Measurements from ENCODE around the gene PLPP3. TPM values are rescaled to one million over a fixed set of nuclear protein-coding genes. Genes with fewer than 3 reads are reported as not detected.
A peak's percentile ranks its signal among the peaks of the same experiment; 100 is the strongest.

Gene PLPP3
- polyA plus RNA-seq, 1 of the 3 experiments (the other 2 are of a cell fraction): 32.2 TPM

- no peak overlapping the region for H3K4me2 ChIP-seq
- H3K4me3 ChIP-seq (ENCODE audit: low read depth in 2 of 2, low read length in 1 of 2): no peak overlapping the region
- 13% methylated on average over 1 of the region's 1 CpG for WGBS (ENCODE audit: low lambda C conversion rate)
- peak; percentile 79 for TF ChIP-seq TCF12 (IDR thresholded peaks at IDR 0.05)
- no peak for TF ChIP-seq MAX (IDR thresholded peaks at IDR 0.05; ENCODE audit: low read depth)
- TF ChIP-seq USF1 (IDR thresholded peaks at IDR 0.05; ENCODE audit: borderline replicate concordance, low read depth): no peak
- no peak for TF ChIP-seq RCOR1 (IDR thresholded peaks at IDR 0.05; ENCODE audit: low read length)
- TF ChIP-seq FOSL2 (IDR thresholded peaks at IDR 0.05; ENCODE audit: borderline replicate concordance, low read depth): no peak
- TF ChIP-seq, protein P1, sequence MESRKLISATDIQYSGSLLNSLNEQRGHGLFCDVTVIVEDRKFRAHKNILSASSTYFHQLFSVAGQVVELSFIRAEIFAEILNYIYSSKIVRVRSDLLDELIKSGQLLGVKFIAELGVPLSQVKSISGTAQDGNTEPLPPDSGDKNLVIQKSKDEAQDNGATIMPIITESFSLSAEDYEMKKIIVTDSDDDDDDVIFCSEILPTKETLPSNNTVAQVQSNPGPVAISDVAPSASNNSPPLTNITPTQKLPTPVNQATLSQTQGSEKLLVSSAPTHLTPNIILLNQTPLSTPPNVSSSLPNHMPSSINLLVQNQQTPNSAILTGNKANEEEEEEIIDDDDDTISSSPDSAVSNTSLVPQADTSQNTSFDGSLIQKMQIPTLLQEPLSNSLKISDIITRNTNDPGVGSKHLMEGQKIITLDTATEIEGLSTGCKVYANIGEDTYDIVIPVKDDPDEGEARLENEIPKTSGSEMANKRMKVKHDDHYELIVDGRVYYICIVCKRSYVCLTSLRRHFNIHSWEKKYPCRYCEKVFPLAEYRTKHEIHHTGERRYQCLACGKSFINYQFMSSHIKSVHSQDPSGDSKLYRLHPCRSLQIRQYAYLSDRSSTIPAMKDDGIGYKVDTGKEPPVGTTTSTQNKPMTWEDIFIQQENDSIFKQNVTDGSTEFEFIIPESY (IDR thresholded peaks at IDR 0.05; ENCODE audit: borderline replicate concordance, low read depth): no peak
- TF ChIP-seq EP300 (IDR thresholded peaks at IDR 0.05; ENCODE audit: borderline replicate concordance in 1 of 2, low read depth in 1 of 2, low read length in 1 of 2): 0 out of 4 replicates have a peak, but pooled peaks of 1 of the 2 experiments have one; percentile 15
- H3K79me2 ChIP-seq (ENCODE audit: insufficient read depth): 0 out of 2 replicates have a peak, but pooled peaks cover 3% of the 10 kb centered on the region
- ChIA-PET CTCF (interaction anchor here (1.1 kb wide), 1 partner anchor 17 kb away, joined by 3 read pairs; no protein-coding TSS in a partner anchor), POLR2A (interaction anchor here (0.9 to 1.1 kb wide), 2 partner anchors 169 to 838 kb away, joined by 3 read pairs; no protein-coding TSS in a partner anchor)
- H3K9me2 ChIP-seq: no peaks in the 10 kb centered on the region
- DNase-seq: no peak
- H3K9ac ChIP-seq: no peak overlapping the region
- peaks cover 5 to 63% of the 10 kb centered on the region in 2 experiments for H3K36me3 ChIP-seq (replicated peaks in 1 of 2; ENCODE audit: control insufficient read depth in 1 of 2, insufficient read depth in 2 of 2, low read length in 1 of 2)
- no peaks in the 10 kb centered on the region for H3K9me3 ChIP-seq
- H3K4me1 ChIP-seq (ENCODE audit: control insufficient read depth in 1 of 2, insufficient read depth in 2 of 2, low read depth in 1 of 2, low read length in 1 of 2): peaks cover 0 to 85% of the 10 kb centered on the region in 2 experiments; a peak in 2 of 4 replicates
- no peaks in the 10 kb centered on the region for H3K27me3 ChIP-seq (ENCODE audit: insufficient read depth)
- peak overlapping the region in 1 of 2 experiments; percentile 96; a peak in 2 of 4 replicates for H3K27ac ChIP-seq (ENCODE audit: low read depth in 2 of 2, low read length in 1 of 2)
- no peak overlapping the region for H2AFZ ChIP-seq (ENCODE audit: low read depth)
- H4K20me1 ChIP-seq (ENCODE audit: insufficient read depth): peaks cover 11% of the 10 kb centered on the region; the same call in 1 of the 2 replicates
- H3F3A ChIP-seq (replicated peaks; ENCODE audit: insufficient read depth): no peaks in the 10 kb centered on the region
Measured at GRCh38 chr1:56532350-56532683, 47.0 kb downstream of the PLPP3 start.

GRCh38 chr1:56531624-56532349, 47.6 kb downstream of the PLPP3 start:
- no peak overlapping the region for H2AFZ ChIP-seq (ENCODE audit: low read depth)
- DNase-seq: peak; percentile 41
- 49% methylated on average over 6 of the region's 6 CpGs for WGBS (ENCODE audit: low lambda C conversion rate)
- no peaks in the 10 kb centered on the region for H3K9me3 ChIP-seq
- H3K36me3 ChIP-seq (replicated peaks in 1 of 2; ENCODE audit: control insufficient read depth in 1 of 2, insufficient read depth in 2 of 2, low read length in 1 of 2): peaks cover 5 to 59% of the 10 kb centered on the region in 2 experiments
- H4K20me1 ChIP-seq (ENCODE audit: insufficient read depth): peaks cover 11% of the 10 kb centered on the region; the same call in 1 of the 2 replicates
- H3K4me1 ChIP-seq (ENCODE audit: control insufficient read depth in 1 of 2, insufficient read depth in 2 of 2, low read depth in 1 of 2, low read length in 1 of 2): peaks cover 0 to 85% of the 10 kb centered on the region in 2 experiments; a peak in 2 of 4 replicates
- H3K9ac ChIP-seq: no peak overlapping the region
- POLR2A ChIA-PET: interaction anchor here (0.9 to 1.2 kb wide), 3 partner anchors 157 to 838 kb away, joined by 3 read pairs; no protein-coding TSS in a partner anchor
- CTCF ChIA-PET: interaction anchor here (0.8 to 1.1 kb wide), 5 partner anchors 17 to 120 kb away, joined by 3 to 5 read pairs (median 3); no protein-coding TSS in a partner anchor
- no peak overlapping the region for H3K4me2 ChIP-seq
- H3F3A ChIP-seq (replicated peaks; ENCODE audit: insufficient read depth): no peaks in the 10 kb centered on the region
- 0 out of 2 replicates have a peak, but pooled peaks cover 3% of the 10 kb centered on the region for H3K79me2 ChIP-seq (ENCODE audit: insufficient read depth)
- no peaks in the 10 kb centered on the region for H3K27me3 ChIP-seq (ENCODE audit: insufficient read depth)
- no peaks in the 10 kb centered on the region for H3K9me2 ChIP-seq
- no peak overlapping the region for H3K4me3 ChIP-seq (ENCODE audit: low read depth in 2 of 2, low read length in 1 of 2)
- H3K27ac ChIP-seq (ENCODE audit: low read depth in 2 of 2, low read length in 1 of 2): peak overlapping the region in 1 of 2 experiments; percentile 96; a peak in 2 of 4 replicates
- TF ChIP-seq GATA2 (CRISPR knock-in tag; IDR thresholded peaks at IDR 0.05) (peak; percentile 79), USF2 (IDR thresholded peaks at IDR 0.05; ENCODE audit: borderline replicate concordance, low read depth, low read length) (no peak), FOXJ3 (CRISPR knock-in tag; IDR thresholded peaks at IDR 0.05) (0 out of 2 replicates have a peak, but pooled peaks have one; percentile 27), SMC3 (IDR thresholded peaks at IDR 0.05; ENCODE audit: low read depth, low read length) (no peak), YY1 (IDR thresholded peaks at IDR 0.05; ENCODE audit: low read depth) (no peak), ELF1 (IDR thresholded peaks at IDR 0.05) (no peak), FOSL2 (IDR thresholded peaks at IDR 0.05; ENCODE audit: borderline replicate concordance, low read depth) (no peak), NFIC (IDR thresholded peaks at IDR 0.05; ENCODE audit: borderline replicate concordance) (no peak), POLR2AphosphoS5 (IDR thresholded peaks at IDR 0.05; ENCODE audit: low read depth, low read length) (peak; percentile 38; the same call in 1 of the 2 replicates), RCOR1 (IDR thresholded peaks at IDR 0.05; ENCODE audit: low read length) (peak; percentile 65; the same call in 1 of the 2 replicates), MXI1 (IDR thresholded peaks at IDR 0.05; ENCODE audit: low read depth, low read length) (peak; percentile 22; the same call in 1 of the 2 replicates), TCF12 (IDR thresholded peaks at IDR 0.05) (no peak), JUND (IDR thresholded peaks at IDR 0.05) (no peak), CHD2 (IDR thresholded peaks at IDR 0.05; ENCODE audit: low read length, partially characterized antibody) (peak; percentile 21), TEAD4 (IDR thresholded peaks at IDR 0.05; ENCODE audit: borderline replicate concordance, insufficient read depth) (no peak)
- TF ChIP-seq, protein P2, sequence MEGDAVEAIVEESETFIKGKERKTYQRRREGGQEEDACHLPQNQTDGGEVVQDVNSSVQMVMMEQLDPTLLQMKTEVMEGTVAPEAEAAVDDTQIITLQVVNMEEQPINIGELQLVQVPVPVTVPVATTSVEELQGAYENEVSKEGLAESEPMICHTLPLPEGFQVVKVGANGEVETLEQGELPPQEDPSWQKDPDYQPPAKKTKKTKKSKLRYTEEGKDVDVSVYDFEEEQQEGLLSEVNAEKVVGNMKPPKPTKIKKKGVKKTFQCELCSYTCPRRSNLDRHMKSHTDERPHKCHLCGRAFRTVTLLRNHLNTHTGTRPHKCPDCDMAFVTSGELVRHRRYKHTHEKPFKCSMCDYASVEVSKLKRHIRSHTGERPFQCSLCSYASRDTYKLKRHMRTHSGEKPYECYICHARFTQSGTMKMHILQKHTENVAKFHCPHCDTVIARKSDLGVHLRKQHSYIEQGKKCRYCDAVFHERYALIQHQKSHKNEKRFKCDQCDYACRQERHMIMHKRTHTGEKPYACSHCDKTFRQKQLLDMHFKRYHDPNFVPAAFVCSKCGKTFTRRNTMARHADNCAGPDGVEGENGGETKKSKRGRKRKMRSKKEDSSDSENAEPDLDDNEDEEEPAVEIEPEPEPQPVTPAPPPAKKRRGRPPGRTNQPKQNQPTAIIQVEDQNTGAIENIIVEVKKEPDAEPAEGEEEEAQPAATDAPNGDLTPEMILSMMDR (IDR thresholded peaks at IDR 0.05): no peak

All from SK-N-SH (cell line).